Activated naive CD8-positive, alpha-beta T cell (primary cell): ENCODE measurements around the gene CSRNP3.

Source experiments
- H3K27ac Mint-ChIP-seq: one replicate; pipeline ENCODE4 v1.8.0; 2021; ENCODE audit warnings: mixed read lengths
- H3K27me3 Mint-ChIP-seq: one replicate; pipeline ENCODE4 v1.8.0; 2021; ENCODE audit warnings: mixed read lengths
- H3K36me3 Mint-ChIP-seq: one replicate; pipeline ENCODE4 v1.8.0; 2021; ENCODE audit warnings: mixed read lengths
- H3K4me1 Mint-ChIP-seq: one replicate; pipeline ENCODE4 v1.8.0; 2021; ENCODE audit warnings: low read depth, mixed read lengths
- H3K4me3 Mint-ChIP-seq: one replicate; pipeline ENCODE4 v1.8.0; 2021; ENCODE audit warnings: mild to moderate bottlenecking, mixed read lengths
- H3K9me3 Mint-ChIP-seq: one replicate; pipeline ENCODE4 v1.8.0; 2021; ENCODE audit warnings: low read depth, mixed read lengths

CSRNP3 gene

GRCh38 chr2:165549619-165550018, 80.1 kb downstream of the CSRNP3 start:
- H3K36me3 Mint-ChIP-seq, result no peaks in the 10 kb centered on the region

GRCh38 chr2:165558832-165559231, 89.3 kb downstream of the CSRNP3 start:
- Mint-ChIP-seq H3K27me3 (peaks cover 3% of the 10 kb centered on the region), H3K4me1 (no peaks in the 10 kb centered on the region), H3K36me3 (no peaks in the 10 kb centered on the region), H3K9me3 (no peaks in the 10 kb centered on the region), H3K27ac (no peak overlapping the region), H3K4me3 (no peak overlapping the region)

More at GRCh38 chr2:165549619-165550018, 80.1 kb downstream of the CSRNP3 start:
- H3K27ac Mint-ChIP-seq, result no peak overlapping the region
- no peaks in the 10 kb centered on the region for H3K9me3 Mint-ChIP-seq
- no peaks in the 10 kb centered on the region for H3K4me1 Mint-ChIP-seq
- no peak overlapping the region for H3K4me3 Mint-ChIP-seq
- H3K27me3 Mint-ChIP-seq, result no peaks in the 10 kb centered on the region

GRCh38 chr2:165560377-165560988, 91.0 kb downstream of the CSRNP3 start:
- H3K36me3 Mint-ChIP-seq, result no peaks in the 10 kb centered on the region
- no peaks in the 10 kb centered on the region for H3K9me3 Mint-ChIP-seq
- H3K4me3 Mint-ChIP-seq, result no peak overlapping the region
- H3K27me3 Mint-ChIP-seq, result peaks cover 3% of the 10 kb centered on the region
- H3K27ac Mint-ChIP-seq, result no peak overlapping the region
- H3K4me1 Mint-ChIP-seq, result no peaks in the 10 kb centered on the region

- Mint-ChIP-seq H3K9me3 (no peaks in the 10 kb centered on the region), H3K27me3 (peaks cover 3% of the 10 kb centered on the region), H3K4me3 (no peak overlapping the region), H3K36me3 (no peaks in the 10 kb centered on the region), H3K4me1 (no peaks in the 10 kb centered on the region), H3K27ac (no peak overlapping the region)
Measured at GRCh38 chr2:165561516-165561915, 92.0 kb downstream of the CSRNP3 start.

- Mint-ChIP-seq H3K4me3 (no peak overlapping the region), H3K27me3 (peaks cover 3% of the 10 kb centered on the region), H3K27ac (no peak overlapping the region), H3K36me3 (no peaks in the 10 kb centered on the region), H3K9me3 (no peaks in the 10 kb centered on the region), H3K4me1 (no peaks in the 10 kb centered on the region)
Measured at GRCh38 chr2:165562233-165562632, 92.7 kb downstream of the CSRNP3 start.

GRCh38 chr2:165563468-165564225, 94.1 kb downstream of the CSRNP3 start:
- Mint-ChIP-seq H3K4me3 (no peak overlapping the region), H3K27ac (no peak overlapping the region), H3K9me3 (no peaks in the 10 kb centered on the region), H3K36me3 (no peaks in the 10 kb centered on the region), H3K4me1 (no peaks in the 10 kb centered on the region), H3K27me3 (peaks cover 5% of the 10 kb centered on the region)

GRCh38 chr2:165566008-165566407, 96.5 kb downstream of the CSRNP3 start:
- Mint-ChIP-seq H3K4me3 (no peak overlapping the region), H3K4me1 (no peaks in the 10 kb centered on the region), H3K36me3 (no peaks in the 10 kb centered on the region), H3K27me3 (peaks cover 6% of the 10 kb centered on the region), H3K9me3 (no peaks in the 10 kb centered on the region), H3K27ac (no peak overlapping the region)

- Mint-ChIP-seq H3K4me1 (no peaks in the 10 kb centered on the region), H3K9me3 (no peaks in the 10 kb centered on the region), H3K36me3 (no peaks in the 10 kb centered on the region), H3K27me3 (peaks cover 5% of the 10 kb centered on the region), H3K27ac (no peak overlapping the region), H3K4me3 (no peak overlapping the region)
Measured at GRCh38 chr2:165567273-165567672, 97.8 kb downstream of the CSRNP3 start.

- Mint-ChIP-seq H3K9me3 (no peaks in the 10 kb centered on the region), H3K27me3 (peaks cover 5% of the 10 kb centered on the region), H3K36me3 (no peaks in the 10 kb centered on the region), H3K4me1 (no peaks in the 10 kb centered on the region), H3K4me3 (no peak overlapping the region), H3K27ac (no peak overlapping the region)
Measured at GRCh38 chr2:165568361-165568760, 98.9 kb downstream of the CSRNP3 start.

GRCh38 chr2:165571477-165571876, 102.0 kb downstream of the CSRNP3 start:
- Mint-ChIP-seq H3K36me3 (no peaks in the 10 kb centered on the region), H3K4me1 (no peaks in the 10 kb centered on the region), H3K4me3 (no peak overlapping the region), H3K9me3 (no peaks in the 10 kb centered on the region), H3K27me3 (peaks cover 3% of the 10 kb centered on the region), H3K27ac (no peak overlapping the region)

GRCh38 chr2:165572151-165572550, 102.7 kb downstream of the CSRNP3 start:
- H3K36me3 Mint-ChIP-seq, result no peaks in the 10 kb centered on the region
- H3K9me3 Mint-ChIP-seq, result no peaks in the 10 kb centered on the region
- H3K4me3 Mint-ChIP-seq, result no peak overlapping the region

GRCh38 chr2:165573534-165574461, 104.3 kb downstream of the CSRNP3 start:
- H3K4me1 Mint-ChIP-seq, result no peaks in the 10 kb centered on the region
- H3K27me3 Mint-ChIP-seq, result peaks cover 2% of the 10 kb centered on the region
- no peak overlapping the region for H3K4me3 Mint-ChIP-seq
- H3K9me3 Mint-ChIP-seq, result no peaks in the 10 kb centered on the region
- no peaks in the 10 kb centered on the region for H3K36me3 Mint-ChIP-seq
- H3K27ac Mint-ChIP-seq, result no peak overlapping the region

More at GRCh38 chr2:165572151-165572550, 102.7 kb downstream of the CSRNP3 start:
- peaks cover 3% of the 10 kb centered on the region for H3K27me3 Mint-ChIP-seq
- H3K27ac Mint-ChIP-seq, result no peak overlapping the region
- no peaks in the 10 kb centered on the region for H3K4me1 Mint-ChIP-seq

- Mint-ChIP-seq H3K27me3 (peaks cover 2% of the 10 kb centered on the region), H3K36me3 (no peaks in the 10 kb centered on the region), H3K27ac (no peak overlapping the region), H3K9me3 (no peaks in the 10 kb centered on the region), H3K4me1 (no peaks in the 10 kb centered on the region), H3K4me3 (no peak overlapping the region)
Measured at GRCh38 chr2:165575044-165575615, 105.6 kb downstream of the CSRNP3 start.

GRCh38 chr2:165576409-165577154, 107.1 kb downstream of the CSRNP3 start:
- Mint-ChIP-seq H3K9me3 (no peaks in the 10 kb centered on the region), H3K27me3 (peaks cover 2% of the 10 kb centered on the region), H3K27ac (no peak overlapping the region), H3K4me3 (no peak overlapping the region), H3K36me3 (no peaks in the 10 kb centered on the region), H3K4me1 (no peaks in the 10 kb centered on the region)
